ENCODE data around the gene SLC2A11. TPM values are rescaled to one million over a fixed set of nuclear protein-coding genes. Genes with fewer than 3 reads are reported as not detected.

Gene SLC2A11
- total and polyA plus RNA-seq, 11 donors, result 8.7 to 31.2 (median 18.7) TPM

GRCh38 chr22:23829845-23830372 is 27.8 kb upstream of the SLC2A11 start:
- intact Hi-C loops (cut with DNase I), result loop anchor here in 1 of 10 donors (5.0 kb wide), 1 partner anchor 43 kb away; the partner anchor contains the start of gene SMARCB1
- peaks cover 4 to 98% (median 58%) of the 10 kb centered on the region in 12 donors for H3K4me1 ChIP-seq
- WGBS, 4 donors, result 68 to 85% (median 80%) methylated on average over 7 of the region's 7 CpGs

GRCh38 chr22:23831261-23831660 is 26.4 kb upstream of the SLC2A11 start:
- peak in 1 of 5 donors; percentile 14 for DNase-seq
- 77 to 85% (median 78%) methylated on average over 6 to 8 of the region's 8 CpGs for WGBS, 4 donors
- no peak overlapping the region for H3K4me3 ChIP-seq
- peak overlapping the region in 10 of 12 donors; percentile 1 to 97 (median 90) for H3K27ac ChIP-seq
- intact Hi-C loops (cut with DNase I), result loop anchor here in 1 of 10 donors (5.0 kb wide), 1 partner anchor 44 kb away; the partner anchor contains the start of gene SMARCB1
- H3K9me3 ChIP-seq, result no peaks in the 10 kb centered on the region
- no peaks in the 10 kb centered on the region for H3K27me3 ChIP-seq
- peaks cover 4 to 96% (median 55%) of the 10 kb centered on the region in 12 donors for H3K4me1 ChIP-seq
- TF ChIP-seq, protein P1, sequence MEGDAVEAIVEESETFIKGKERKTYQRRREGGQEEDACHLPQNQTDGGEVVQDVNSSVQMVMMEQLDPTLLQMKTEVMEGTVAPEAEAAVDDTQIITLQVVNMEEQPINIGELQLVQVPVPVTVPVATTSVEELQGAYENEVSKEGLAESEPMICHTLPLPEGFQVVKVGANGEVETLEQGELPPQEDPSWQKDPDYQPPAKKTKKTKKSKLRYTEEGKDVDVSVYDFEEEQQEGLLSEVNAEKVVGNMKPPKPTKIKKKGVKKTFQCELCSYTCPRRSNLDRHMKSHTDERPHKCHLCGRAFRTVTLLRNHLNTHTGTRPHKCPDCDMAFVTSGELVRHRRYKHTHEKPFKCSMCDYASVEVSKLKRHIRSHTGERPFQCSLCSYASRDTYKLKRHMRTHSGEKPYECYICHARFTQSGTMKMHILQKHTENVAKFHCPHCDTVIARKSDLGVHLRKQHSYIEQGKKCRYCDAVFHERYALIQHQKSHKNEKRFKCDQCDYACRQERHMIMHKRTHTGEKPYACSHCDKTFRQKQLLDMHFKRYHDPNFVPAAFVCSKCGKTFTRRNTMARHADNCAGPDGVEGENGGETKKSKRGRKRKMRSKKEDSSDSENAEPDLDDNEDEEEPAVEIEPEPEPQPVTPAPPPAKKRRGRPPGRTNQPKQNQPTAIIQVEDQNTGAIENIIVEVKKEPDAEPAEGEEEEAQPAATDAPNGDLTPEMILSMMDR (IDR thresholded peaks at IDR 0.05), result no peak
- TF ChIP-seq POLR2A (IDR thresholded peaks at IDR 0.05), result no peak
- no peak for ATAC-seq
- peaks cover 0 to 95% (median 40%) of the 10 kb centered on the region in 9 donors for H3K36me3 ChIP-seq

More at GRCh38 chr22:23829845-23830372, 27.8 kb upstream of the SLC2A11 start:
- H3K4me3 ChIP-seq, result no peak overlapping the region
- DNase-seq, result no peak
- peaks cover 0 to 95% (median 54%) of the 10 kb centered on the region in 9 donors for H3K36me3 ChIP-seq
- no peak for TF ChIP-seq POLR2A (IDR thresholded peaks at IDR 0.05)
- TF ChIP-seq, protein P1 (IDR thresholded peaks at IDR 0.05), result no peak
- no peaks in the 10 kb centered on the region for H3K27me3 ChIP-seq
- H3K27ac ChIP-seq, result peak overlapping the region; percentile 61 to 97 (median 79)
- H3K9me3 ChIP-seq, result no peaks in the 10 kb centered on the region
- no peak for ATAC-seq

GRCh38 chr22:23831781-23832180 is 25.9 kb upstream of the SLC2A11 start:
- no peaks in the 10 kb centered on the region for H3K9me3 ChIP-seq
- WGBS, 4 donors, result 51 to 77% (median 74%) methylated on average over 2 to 10 of the region's 10 CpGs
- peaks cover 4 to 96% (median 54%) of the 10 kb centered on the region in 12 donors for H3K4me1 ChIP-seq
- H3K4me3 ChIP-seq, result no peak overlapping the region
- no peak for TF ChIP-seq POLR2A (IDR thresholded peaks at IDR 0.05)
- TF ChIP-seq, protein P1 (IDR thresholded peaks at IDR 0.05), result no peak
- peak in 3 of 5 donors; percentile 15 to 24 (median 20) for DNase-seq
- H3K36me3 ChIP-seq, result peaks cover 0 to 91% (median 35%) of the 10 kb centered on the region in 9 donors
- H3K27me3 ChIP-seq, result no peaks in the 10 kb centered on the region
- ATAC-seq, result no peak
- peak overlapping the region in 11 of 12 donors; percentile 46 to 99 (median 91) for H3K27ac ChIP-seq
- intact Hi-C loops (cut with DNase I), result loop anchor here in 1 of 10 donors (5.0 kb wide), 1 partner anchor 44 kb away; the partner anchor contains the start of gene SMARCB1

DNA sequence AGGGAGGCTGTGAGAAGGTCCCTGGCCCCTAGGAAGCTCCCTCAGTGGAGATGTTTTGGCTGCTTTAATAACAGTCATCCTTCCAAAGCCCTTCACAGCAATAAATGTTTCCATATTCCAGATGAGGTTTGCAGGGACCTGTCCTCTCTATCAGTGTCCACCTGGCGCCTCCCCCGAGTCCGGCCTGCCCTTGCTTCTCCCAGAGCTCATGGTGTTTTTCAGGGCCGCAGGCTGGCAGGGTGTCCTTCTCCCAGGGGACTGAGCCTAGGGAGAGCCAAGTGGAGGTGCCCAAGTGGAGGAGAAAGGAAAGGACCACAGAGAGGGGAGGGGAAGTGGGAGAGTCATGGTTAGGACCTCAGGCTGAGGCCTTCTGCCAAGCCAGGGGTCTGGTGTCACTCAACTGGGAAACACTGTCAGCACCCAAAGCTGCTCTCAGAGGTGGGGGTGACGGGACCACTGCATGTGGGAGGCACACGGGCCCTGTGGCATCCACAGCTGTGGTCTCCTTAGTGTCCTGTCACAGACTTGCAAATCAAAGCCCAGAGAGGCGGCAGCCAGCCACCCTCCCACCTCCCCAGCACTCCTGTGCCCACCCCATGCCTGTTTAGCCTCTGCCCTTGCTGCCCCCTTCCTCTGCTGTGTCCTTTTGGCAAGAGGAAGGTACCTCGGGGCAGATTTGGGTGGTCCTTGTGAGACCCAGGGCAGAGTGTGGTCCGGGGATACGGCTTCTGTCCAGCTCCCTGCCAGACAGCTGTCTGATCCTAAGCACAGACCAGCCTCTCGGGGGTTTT is 25.3 kb upstream of the SLC2A11 start:
- H3K4me1 ChIP-seq, result peaks cover 4 to 95% (median 49%) of the 10 kb centered on the region in 12 donors
- peak in 1 of 4 donors; percentile 8 for ATAC-seq
- peak in 4 of 5 donors; percentile 23 to 65 (median 48) for DNase-seq
- H3K9me3 ChIP-seq, result no peaks in the 10 kb centered on the region
- WGBS, 4 donors, result 52 to 58% (median 55%) methylated on average over 11 of the region's 11 CpGs
- H3K4me3 ChIP-seq, result no peak overlapping the region
- H3K27ac ChIP-seq, result peak overlapping the region; percentile 46 to 99 (median 90)
- H3K27me3 ChIP-seq, result no peaks in the 10 kb centered on the region
- TF ChIP-seq, protein P1 (IDR thresholded peaks at IDR 0.05), result no peak
- TF ChIP-seq POLR2A (IDR thresholded peaks at IDR 0.05), result no peak
- intact Hi-C loops (cut with DNase I), result loop anchor here in 1 of 10 donors (5.0 kb wide), 1 partner anchor 45 kb away; the partner anchor contains the start of gene SMARCB1
- H3K36me3 ChIP-seq, result peaks cover 0 to 85% (median 29%) of the 10 kb centered on the region in 9 donors
